Stimulated activated CD4-positive, alpha-beta T cell treated with anti-CD3 and anti-CD28 coated beads, Interleukin-12 subunit alpha, Interleukin-12 subunit beta, amount 100 ng/mL, for 4 hours (primary cell): ENCODE measurements around the gene PTGES3L.
"Not testable (repeated sequence)": the region's sequence is repeated elsewhere in the genome, so short reads cannot be mapped to it uniquely, and the experiment has no call there.

ENCODE experiments used
- DNase-seq: peaks from one replicate; pipeline ENCODE4 v3.0.0-alpha.2; 2020

PTGES3L gene

DNA sequence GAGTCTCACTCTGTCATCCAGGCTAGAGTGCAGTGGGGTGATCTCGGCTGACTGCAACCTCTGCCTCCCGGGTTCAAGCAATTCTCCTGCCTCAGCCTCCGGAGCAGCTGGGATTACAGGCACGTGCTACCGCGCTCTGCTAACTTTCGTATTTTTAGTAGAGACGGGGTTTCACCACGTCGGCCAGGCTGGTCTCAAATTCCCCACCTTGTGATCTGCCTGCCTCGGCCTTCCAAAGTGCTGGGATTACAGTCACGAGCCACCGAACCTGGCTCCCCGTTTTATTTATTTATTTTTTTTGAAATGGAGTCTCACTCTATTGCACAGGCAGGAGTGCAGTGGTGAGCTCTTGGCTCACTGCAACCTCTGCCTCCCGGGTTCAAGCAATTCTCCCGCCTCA, 4.2 kb downstream of the PTGES3L start:
- not testable (repeated sequence) for DNase-seq

DNA sequence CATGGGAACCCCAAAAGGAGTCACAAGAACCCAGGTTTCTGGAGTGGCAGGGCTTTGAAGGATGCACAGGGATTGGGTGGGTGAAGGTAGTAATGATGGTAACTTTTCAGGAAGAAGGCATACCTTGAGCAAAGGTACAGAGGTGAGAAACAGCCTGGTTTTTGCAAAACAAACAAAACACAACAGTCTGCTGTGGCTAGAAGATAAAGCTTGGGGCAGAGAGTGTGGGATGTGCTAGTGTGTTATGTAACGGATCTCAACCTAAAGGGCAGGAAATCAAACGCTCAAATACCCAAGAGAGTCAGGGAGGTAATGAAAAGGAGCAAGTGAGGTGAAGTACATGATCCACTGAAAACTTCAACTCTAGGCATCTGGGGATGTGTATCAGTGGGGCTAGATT, 4.6 kb downstream of the PTGES3L start:
- DNase-seq: no peak

DNA sequence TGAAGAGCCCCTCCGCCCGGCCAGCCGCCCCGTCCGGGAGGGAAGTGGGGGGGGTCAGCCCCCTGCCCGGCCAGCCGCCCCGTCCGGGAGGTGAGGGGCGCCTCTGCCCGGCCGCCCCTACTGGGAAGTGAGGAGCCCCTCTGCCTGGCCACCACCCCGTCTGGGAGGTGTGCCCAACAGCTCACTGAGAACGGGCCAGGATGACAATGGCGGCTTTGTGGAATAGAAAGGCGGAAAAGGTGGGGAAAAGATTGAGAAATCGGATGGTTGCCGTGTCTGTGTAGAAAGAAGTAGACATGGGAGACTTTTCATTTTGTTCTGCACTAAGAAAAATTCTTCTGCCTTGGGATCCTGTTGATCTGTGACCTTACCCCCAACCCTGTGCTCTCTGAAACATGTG, 6.6 kb downstream of the PTGES3L start:
- DNase-seq: not testable (repeated sequence)

DNA sequence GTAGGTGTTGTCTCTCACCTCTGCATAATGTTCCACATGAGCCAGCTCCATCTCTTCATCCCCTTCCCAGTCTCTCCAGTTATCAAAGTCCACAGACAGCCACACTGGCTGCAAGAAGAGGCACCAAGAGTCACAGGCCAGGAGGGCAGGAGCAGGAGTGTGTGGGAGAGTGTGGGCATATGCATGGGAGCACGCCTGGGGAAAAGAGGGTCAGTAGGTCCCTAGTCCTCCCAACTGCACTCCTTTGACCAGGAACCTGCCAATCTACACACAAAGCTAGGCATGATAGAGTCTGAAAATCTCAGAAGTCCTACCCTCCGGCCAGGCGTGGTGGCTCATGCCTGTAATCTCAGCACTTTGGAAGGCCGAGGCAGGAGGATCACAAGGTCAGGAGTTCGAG, 8.3 kb downstream of the PTGES3L start:
- DNase-seq: no peak

DNA sequence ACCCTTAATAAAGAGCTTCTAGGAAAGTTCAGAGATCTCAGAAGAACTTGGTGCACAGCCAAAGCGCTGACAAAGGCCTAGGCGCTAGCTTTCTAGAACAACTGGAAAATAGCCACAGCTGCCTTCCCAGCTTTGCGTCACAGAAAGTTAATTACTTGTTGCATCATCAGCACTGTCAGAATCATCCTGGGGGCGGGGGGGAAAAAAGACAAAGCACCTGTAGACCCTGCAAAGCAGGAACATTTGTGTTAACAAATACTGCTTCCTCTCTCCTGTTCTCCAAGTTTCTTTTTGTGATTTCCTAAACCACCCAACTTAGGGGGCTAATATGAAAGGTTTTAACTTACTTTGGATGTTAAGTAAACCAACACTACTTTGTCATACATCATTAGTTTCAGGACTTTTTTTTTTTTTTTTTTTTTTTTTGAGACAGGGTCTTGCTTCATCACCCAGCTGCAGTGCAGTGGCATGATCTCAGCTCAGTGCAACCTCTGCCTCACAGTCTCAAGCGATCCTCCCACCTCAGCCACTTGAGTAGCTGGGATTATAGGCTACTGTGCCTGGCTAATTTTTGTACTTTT, 10.8 kb downstream of the PTGES3L start:
- DNase-seq: no peak

DNA sequence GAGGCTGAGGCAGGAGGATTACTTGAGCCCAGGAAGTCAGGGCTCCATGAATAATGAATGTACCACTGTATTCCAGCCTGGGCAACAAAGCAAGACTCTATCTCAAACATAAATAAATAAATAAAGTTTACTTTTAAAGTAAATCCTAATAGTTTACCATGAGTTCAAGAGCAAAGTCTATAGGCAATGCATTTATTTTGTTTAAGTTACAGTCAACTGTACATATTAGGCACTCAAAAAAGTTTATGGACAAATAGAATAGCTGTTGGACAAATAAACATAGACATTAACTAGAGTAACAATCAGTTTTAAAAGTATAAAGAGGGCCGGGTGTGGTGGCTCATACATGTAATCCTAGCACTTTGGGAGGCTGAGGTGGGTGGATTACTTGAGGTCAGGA, 12.0 kb downstream of the PTGES3L start:
- no peak for DNase-seq

DNA sequence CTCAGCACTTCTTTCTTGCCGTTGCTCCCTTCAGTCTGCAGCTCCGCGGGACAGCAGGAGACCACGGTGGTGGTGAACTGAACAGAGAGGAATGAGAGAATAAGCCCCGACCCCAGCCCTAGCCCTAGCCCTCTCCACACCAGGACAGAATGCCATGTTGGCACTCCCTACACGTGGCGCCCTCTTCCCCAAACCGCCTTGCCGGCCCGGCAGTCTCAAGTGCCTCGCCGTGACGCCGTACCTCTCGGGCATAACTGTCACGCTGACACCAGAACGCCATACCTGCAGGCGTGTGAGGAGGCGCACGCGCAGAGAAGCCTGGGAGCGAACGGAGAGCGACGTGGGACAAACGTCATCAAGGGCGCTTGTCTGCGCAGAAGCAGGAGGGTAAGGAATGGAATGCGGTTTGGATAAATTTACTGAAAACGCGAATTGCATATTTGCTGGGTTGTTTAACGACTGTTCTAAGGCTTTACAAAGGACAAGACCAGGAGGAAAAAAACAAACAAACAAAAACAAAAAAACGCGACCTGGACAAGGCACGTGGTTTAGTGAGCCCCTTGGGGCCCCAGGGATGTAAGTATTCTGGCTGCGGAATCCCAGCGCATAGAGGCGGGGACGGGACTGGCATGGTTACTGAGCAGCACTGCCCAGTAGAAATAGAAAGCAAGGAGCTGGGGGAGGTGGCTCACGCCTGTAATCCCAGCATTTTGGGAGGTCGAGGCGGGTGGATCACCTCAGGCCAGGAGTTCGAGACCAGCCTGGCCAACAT, 15.5 kb downstream of the PTGES3L start, which contains the start of gene AARSD1:
Gene AARSD1 (minus strand): TSS at position 294 of the 772 bp plus-strand sequence. CDS start 14 bp downstream, at position 280.
- DNase-seq: peak; percentile 82

DNA sequence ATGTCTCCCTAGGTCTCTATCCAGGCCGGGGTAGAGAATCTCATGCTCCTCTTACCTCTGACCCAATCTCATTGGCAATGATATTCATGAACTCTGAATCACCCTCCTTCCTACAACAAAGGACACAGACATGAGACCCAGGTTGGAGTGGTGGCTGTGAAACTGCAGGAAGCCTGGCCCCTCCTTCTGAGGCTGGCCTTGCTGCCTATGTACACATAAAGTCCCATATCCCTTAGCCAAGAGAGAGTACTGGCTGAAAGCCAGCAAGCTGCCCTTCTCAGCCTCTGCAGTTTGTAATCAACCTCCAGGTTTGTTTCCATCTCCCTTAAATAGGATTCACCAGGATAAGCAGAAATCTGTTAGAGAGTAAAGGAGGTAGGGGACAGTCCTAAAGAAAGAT, 26.2 kb downstream of the PTGES3L start:
- DNase-seq: no peak

DNA sequence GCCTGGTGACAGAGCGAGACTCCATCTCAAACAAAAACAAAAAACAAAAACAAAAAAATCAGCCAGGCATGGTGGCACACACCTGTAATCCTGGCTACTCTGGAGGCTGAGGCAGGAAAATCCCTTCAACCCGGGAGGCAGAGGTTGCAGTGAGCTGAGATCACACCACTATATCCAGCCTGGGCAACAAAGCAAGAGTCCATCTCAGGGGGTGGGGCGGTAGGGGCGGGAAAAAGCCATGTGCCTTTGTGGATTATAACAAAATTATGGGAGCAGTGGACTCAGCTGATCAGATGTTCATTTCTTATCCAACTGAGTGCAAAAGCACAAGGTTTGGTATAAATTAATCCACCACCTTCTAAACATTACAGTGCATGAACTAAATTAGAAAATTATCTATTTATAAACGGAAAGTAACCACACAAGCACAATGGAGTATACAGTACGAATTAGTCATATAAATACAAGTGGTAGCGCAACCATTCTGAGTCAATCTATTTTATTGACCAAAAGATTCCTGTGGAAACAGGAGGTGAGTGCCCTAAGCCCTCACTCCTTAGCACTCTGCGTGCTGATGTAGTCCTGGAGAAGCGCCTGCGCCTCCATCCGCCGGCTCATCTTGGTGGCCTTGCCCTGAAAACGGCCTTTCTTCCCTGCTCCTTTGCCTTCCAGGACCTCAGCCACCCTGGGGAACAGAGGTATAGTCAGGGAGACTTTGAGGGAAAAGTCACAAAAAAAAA, 29.7 kb downstream of the PTGES3L start:
- DNase-seq: no peak

DNA sequence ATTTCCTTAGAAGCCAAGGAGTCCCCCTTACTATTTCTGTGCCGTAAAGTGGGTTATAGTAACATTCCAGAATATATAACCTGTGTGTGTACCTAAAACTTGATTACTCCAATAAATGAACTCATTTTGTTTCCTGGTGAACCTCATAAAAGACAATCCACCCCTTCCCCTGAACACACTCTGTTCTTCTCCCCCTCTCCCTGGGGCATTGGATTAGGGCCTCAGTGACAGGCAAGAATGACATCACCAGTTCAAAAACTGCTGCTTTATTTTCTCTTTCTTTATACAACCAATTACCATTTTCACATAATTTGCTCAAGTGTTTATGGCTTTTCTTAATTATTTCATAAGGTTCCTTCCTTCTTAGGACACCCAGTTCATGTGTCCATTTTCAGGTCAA, 33.1 kb downstream of the PTGES3L start:
- DNase-seq: no peak

DNA sequence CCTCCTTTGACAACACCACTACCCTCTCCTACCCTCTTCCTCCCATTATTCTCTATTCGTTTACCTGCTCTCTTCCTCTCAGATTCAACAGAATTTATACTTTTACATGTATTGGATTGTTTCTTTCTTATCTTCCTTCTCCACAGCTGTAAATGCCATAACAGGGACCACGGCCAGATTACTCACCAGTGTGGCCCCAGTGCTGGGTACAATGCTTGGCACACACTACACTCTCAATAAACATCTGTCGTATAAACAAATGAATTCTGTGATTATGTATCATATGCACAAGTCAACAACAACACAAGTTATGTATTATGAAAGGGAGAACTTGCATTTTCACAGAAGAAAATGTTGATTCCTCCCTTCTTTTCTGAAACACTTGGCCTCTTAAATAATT, 35.7 kb downstream of the PTGES3L start:
- no peak for DNase-seq

DNA sequence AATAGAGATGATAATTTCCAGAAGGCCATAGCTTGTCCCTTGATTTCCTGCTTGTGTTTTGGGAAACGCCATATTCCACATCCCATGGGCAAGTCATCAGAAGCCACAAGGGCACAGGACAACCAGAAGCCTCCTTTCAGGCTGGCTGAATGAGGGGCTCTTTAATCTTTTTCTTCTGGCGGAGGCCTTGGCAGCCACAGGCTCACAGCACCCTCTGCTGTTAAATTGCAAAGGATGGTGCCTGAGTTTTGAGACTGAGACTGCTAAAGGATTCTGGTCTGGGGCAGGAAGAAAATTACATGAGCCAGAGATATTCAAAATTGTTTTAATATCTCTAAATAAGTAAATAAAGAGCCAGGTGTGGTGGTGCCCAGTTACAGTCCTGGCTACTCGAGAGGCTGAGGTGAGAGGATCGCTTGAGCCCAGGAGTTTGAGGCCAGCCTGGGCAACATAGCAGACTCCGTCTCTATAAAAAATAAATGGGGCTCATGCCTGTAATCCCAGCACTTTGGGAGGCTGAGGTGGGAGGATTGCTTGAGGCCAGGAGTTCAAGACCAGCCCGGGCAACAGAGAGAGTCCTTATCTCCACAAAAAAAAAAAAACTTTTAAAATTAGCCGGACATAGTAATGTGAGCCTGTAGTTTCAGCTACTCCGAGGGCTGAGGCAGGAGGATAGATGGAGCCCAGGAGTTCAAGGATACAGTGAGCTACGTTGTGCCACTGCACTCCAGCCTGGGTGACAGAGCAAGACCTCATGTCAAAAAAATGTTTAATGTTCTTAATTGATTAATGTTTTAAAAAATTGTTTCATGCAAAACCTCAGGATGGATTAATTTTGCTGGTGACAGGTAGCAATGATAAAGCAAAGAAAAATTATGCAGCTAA, 41.9 kb downstream of the PTGES3L start:
- DNase-seq: no peak

DNA sequence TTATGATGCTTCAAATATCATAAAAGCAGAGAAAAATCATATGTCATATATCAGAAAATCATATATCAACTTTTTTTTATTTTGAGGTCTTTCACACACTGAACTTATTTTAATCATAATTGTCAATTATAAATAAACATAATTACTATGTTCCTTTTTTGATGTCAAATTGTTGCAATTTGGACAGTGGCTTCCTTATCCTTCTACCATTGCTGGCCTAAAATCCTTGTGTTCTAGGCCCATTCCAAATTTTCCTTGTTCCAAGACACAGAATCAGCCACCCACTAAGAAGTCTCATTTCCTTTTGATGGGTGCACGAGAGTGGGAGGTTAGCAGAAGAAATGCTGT, 50.4 kb downstream of the PTGES3L start:
- no peak for DNase-seq

DNA sequence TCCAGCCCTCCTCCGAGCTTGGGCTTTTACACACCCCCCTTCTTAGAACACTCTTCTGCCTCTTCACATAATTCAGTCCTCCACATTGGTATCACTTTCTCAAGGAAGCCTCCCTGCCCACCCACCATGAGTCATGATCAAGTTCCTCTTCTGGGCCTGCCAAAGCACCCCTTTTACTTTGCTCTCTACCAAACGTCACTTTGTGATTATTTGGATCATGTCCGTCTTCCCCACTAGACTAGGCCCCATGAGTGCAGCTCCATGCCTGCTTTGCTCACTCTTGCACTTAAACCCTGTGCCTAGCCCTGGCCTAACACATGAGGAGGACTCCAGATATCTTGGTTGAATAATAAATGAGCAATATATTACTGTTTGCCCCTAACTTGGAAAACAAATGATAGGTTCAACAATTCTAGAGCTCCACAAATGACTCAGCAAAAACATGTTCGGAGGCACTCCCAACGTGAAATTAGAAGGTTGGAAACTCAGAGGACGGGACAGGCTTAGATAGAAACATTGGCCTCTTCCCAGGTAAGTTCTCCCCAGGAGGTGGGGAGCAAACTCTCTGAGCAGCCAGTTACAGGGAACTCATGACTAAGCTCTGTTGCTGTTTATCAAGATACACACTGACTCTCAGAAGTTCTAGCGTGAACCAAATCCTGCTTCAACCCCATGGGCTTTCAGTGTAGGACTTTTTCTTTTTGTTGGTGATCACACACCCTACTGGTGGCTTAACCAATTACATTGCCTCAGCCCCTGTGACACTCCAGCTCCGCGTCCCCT, 51.0 kb downstream of the PTGES3L start:
- peak; percentile 12 for DNase-seq

DNA sequence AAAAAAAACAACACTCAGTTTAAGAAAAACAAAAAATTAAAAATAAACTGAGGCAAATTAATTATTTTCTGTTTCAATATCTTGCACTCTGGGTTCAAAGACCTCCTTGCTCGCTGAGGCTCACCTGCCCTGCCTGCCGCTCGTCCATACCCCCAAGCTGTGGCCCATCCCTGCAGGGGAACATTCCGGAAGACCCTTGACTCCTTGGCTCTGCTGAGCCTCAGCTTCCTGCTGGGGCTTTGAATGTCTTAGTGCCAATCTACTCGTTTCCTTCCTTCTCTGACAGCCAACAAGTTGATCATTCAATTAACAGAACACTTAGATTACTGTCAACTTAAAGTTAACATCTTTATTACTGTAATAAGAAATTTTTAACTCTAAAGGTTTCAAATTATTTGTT, 55.0 kb downstream of the PTGES3L start:
- DNase-seq: no peak

DNA sequence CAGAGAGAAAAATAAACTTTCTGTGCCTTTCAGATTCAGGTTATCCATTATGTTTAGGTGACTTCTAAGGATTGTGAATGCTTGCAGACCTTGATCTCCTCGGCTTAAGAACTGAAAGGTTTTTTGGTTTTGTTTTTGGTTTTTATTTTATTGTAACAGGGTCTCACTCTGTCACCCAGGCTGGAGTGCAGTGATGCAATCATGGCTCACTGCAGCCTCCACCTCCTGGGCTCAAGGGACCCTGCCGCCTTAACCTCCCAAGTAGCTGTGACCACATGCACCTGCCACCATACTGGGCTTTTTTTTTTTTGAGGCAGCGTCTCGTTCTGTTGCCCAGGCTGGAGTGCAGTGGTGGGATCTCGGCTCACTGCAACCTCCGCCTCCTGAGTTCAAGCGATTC, 56.4 kb downstream of the PTGES3L start:
- not testable (repeated sequence) for DNase-seq

DNA sequence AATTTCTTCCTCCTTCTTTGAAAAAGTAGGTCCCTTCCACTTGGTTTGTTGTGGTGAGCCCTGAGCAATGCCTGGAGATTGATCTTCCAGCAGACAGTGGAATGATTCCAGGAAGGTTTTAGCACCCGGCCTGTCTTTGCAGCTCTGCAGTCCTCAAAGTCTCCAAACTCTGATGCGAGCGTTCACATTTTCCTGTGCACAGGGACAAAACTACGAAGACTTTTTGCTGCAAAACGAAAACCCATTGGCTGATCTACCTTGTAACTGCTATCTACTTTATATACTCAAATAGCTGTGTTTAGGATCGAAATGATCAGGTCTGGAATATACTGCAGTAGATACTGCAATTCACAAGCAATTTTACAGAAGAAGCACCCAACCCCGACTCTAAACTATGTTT, 57.6 kb downstream of the PTGES3L start:
- DNase-seq: no peak

DNA sequence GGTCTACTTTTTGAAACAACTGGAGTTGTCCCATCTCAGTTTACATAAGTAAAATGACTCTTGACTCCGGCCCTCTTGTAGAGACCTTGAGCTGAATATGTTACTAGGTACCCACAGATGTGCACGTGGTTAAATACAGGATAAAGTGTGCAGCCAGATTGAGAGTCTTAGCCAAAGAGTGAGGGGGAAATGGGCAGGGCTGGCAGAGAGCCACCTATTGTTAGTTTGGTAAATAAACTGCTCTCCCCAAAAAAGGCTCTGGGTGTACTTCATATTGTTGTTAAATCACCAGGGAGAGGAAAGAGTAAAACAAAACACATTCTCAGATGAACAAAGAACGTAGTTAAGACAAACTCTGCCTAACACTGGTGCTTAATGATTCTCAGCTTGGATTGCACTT, 59.0 kb downstream of the PTGES3L start:
- DNase-seq: no peak

DNA sequence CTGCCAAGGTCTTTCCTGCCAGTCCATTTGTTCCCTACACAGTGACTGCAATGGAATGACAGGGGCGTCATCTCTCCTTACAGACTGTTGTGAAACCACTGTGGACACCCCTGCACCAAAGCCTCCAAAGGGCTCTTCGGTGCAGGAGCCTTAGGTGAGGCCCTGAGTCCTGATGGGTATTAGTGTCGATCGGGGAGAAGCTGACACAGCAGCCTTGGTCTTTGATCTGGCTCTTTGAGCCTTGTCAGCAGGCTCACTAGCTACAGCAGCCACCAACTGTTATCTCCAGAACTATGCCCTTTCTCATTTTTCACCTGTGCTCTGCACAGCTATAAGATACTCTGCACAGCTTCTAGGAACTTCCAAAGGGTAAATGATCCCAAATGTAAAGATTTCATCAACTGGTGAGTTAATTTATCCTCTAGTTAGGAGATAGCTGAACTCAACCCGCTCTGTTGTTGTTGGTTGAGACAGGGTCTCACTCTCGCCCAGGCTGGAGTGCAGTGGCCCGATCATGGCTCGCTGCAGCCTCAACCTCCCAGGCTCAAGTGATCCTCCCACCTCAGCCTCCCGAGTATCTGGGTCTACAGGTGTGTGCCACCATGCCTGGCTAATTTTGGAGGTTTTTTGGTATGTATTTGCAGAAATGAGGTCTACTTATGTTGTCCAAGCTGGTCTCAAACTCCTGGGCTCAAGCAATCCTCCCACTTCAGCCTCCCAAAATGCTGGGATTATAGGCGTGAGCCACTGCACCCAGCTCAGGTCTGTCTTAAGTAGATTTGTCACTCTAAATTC, 59.6 kb downstream of the PTGES3L start:
- no peak for DNase-seq

DNA sequence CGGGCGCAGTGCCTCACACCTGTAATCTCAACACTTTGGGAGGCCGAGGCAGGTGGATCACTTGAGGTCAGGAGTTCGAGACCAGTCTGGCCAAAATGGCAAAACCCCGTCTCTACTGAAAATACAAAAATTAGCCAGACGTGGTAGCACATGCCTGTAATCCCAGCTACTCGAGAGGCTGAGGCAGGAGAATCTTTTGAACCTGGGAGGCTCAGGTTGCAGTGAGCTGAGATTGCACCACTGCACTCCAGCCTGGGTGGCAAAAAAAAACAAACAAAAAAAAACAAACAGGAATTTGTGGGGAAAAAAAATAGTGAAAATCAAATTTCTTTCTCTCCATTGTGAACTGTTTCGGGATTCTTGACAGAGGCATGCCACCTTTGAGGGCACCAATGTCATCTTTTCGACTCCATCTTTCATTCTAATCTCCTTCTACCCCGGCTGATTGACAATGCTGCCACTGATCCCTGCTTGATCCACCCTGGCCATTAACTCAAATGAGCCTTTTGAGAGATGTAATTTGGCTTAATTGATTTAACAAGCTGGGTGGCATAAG, 60.3 kb downstream of the PTGES3L start:
- not testable (repeated sequence) for DNase-seq

DNA sequence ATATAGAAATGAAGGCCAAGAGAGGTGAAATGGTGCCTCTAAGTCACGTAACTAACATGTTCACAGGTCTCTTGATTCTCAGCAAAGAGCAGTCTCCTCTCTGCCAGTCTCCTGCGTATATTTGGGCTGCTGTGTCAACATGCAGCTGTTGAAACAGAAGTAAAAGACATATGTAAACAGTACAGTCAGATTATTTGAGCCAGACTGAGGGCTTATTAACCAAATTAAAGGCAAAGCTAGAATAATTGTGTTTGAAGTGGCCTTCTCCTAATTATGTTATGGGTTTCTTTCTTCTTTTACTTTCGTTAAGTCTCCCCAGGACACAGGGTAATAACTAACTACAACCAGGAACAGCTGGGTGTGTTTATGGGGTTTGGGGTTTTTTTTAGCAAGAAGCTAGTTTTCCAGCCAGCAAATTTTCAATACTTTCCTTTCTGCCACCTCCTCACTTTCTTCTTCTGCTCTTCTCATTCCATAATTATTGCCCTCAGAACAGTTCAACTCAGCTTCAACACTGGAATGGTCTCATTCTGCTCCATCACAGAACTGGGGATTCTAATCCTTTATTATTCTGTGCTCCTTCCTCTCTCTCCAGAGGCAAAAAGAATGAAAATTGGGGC, 60.9 kb downstream of the PTGES3L start:
- DNase-seq: no peak
